PC-9 (cell line): ENCODE results near the gene VENTX. TPM values are rescaled to one million over a fixed set of nuclear protein-coding genes. Genes with fewer than 3 reads are reported as not detected.

Experiments used
- BruUV-seq: library from RNA; stranded (reverse); fragments of 400-500 nt; replicated peaks from 2 replicates; lab custom pipeline; 2021; lab: Mats Ljungman, UMichigan
- CTCF ChIA-PET: fragments of 300-600 bp; sonication (Branson Sonifier 250); formaldehyde crosslinking; loops from one replicate; lab custom pipeline; 2022; ENCODE audit warnings: antibody characterized with exemption; lab: Charles Lee
- POLR2A ChIA-PET: fragments of 300-600 bp; sonication (Branson Sonifier 250); formaldehyde crosslinking; loops from one replicate; lab custom pipeline; 2022; ENCODE audit warnings: antibody characterized with exemption; ENCODE audit not compliant: unreplicated experiment; lab: Charles Lee
- DNase-seq, 2 experiments: peaks; one replicate each; pipeline versions ENCODE4 v3.0.0 to v3.0.0-alpha.2; 2015 to 2022; ENCODE audit warnings: mixed read lengths in 1 of 2
- H2AFZ ChIP-seq: fragments of 200-600 bp; sonication (generic); 2 replicates; pipeline ENCODE4 v1.8.1; 2017; ENCODE audit warnings: antibody characterized with exemption
- H3F3A ChIP-seq: fragments of 200-600 bp; sonication (generic); 2 replicates; pipeline ENCODE4 v1.8.1; 2017; ENCODE audit warnings: antibody characterized with exemption, mild to moderate bottlenecking, low read depth; ENCODE audit not compliant: insufficient read depth
- H3K27ac ChIP-seq: fragments of 200-600 bp; sonication (generic); 2 replicates; pipeline ENCODE4 v1.6.1; 2016; ENCODE audit warnings: mixed run types
- H3K27me3 ChIP-seq: fragments of 200-600 bp; sonication (generic); 2 replicates; pipeline ENCODE4 v1.6.1; 2016; ENCODE audit warnings: low read depth, mixed run types; ENCODE audit not compliant: insufficient read depth
- H3K36me3 ChIP-seq: fragments of 200-600 bp; sonication (generic); 2 replicates; pipeline ENCODE4 v1.6.1; 2016; ENCODE audit warnings: low read depth, mixed run types
- H3K4me1 ChIP-seq: fragments of 200-600 bp; sonication (generic); replicated peaks from 2 replicates; pipeline ENCODE4 v1.6.1; 2016; ENCODE audit warnings: mixed run types; ENCODE audit not compliant: insufficient read depth
- H3K4me2 ChIP-seq: fragments of 200-600 bp; sonication (generic); 2 replicates; pipeline ENCODE4 v1.6.1; 2017; ENCODE audit warnings: mixed run types
- H3K4me3 ChIP-seq: fragments of 200-600 bp; sonication (generic); 2 replicates; pipeline ENCODE4 v1.6.1; 2016; ENCODE audit warnings: mixed run types
- H3K79me2 ChIP-seq: fragments of 200-600 bp; sonication (generic); 2 replicates; pipeline ENCODE4 v1.6.1; 2017; ENCODE audit warnings: low read depth, mixed run types
- H3K9me2 ChIP-seq: fragments of 200-600 bp; sonication (generic); 2 replicates; pipeline ENCODE4 v1.8.1; 2017; ENCODE audit warnings: mild to moderate bottlenecking; ENCODE audit not compliant: insufficient read depth
- H3K9me3 ChIP-seq: fragments of 200-600 bp; sonication (generic); 2 replicates; pipeline ENCODE4 v1.8.1; 2016; ENCODE audit warnings: low read depth; ENCODE audit not compliant: insufficient read depth
- H4K20me1 ChIP-seq: fragments of 200-600 bp; sonication (generic); 2 replicates; pipeline ENCODE4 v1.8.1; 2017; ENCODE audit not compliant: insufficient read depth
- CTCF ChIP-seq: fragments of 200-600 bp; sonication (generic); conservative IDR thresholded peaks from 2 replicates; pipeline ENCODE4 v1.6.1; 2017; ENCODE audit warnings: mixed run types, antibody characterized with exemption, mild to moderate bottlenecking, moderate library complexity
- EZH2 ChIP-seq: fragments of 200-600 bp; sonication (generic); IDR thresholded peaks from 2 replicates; pipeline ENCODE4 v1.8.0; 2017; ENCODE audit warnings: antibody characterized with exemption, low read depth
- intact Hi-C: fragments of 100-400 bp; cut with micrococcal nuclease; formaldehyde crosslinking; loops from one replicate; pipeline ENCODE4 v1.10.0; 2022; ENCODE audit not compliant: unreplicated experiment
- total RNA-seq: library from RNA; stranded (reverse); gene quantifications from 2 replicates; pipeline ENCODE4 v1.2.3, GENCODE V29; 2021

VENTX gene
- total RNA-seq, 1 experiment from 2014 or later, result not detected

- H2AFZ ChIP-seq, result no peak overlapping the region
- H3K9me3 ChIP-seq, result no peaks in the 10 kb centered on the region
- no peaks in the 10 kb centered on the region for H3K36me3 ChIP-seq
- no peak for TF ChIP-seq CTCF
- no peaks in the 10 kb centered on the region for H3K9me2 ChIP-seq
- no peaks in the 10 kb centered on the region for H3K79me2 ChIP-seq
- H4K20me1 ChIP-seq, result no peaks in the 10 kb centered on the region
- peaks cover 46% of the 10 kb centered on the region for H3K27me3 ChIP-seq
- no peak overlapping the region for H3K27ac ChIP-seq
- CTCF ChIA-PET, result no interaction called here
- H3F3A ChIP-seq, result no peaks in the 10 kb centered on the region
- POLR2A ChIA-PET, result no interaction called here
- H3K4me1 ChIP-seq, result no peaks in the 10 kb centered on the region
- BruUV-seq, result no TSS peak
- H3K4me2 ChIP-seq, result no peak overlapping the region
- no peak for DNase-seq
- intact Hi-C loops, result no loop called here
- H3K4me3 ChIP-seq, result no peak overlapping the region
Measured at GRCh38 chr10:133194151-133194550, 43.5 kb upstream of the VENTX start.

GRCh38 chr10:133195096-133195495 is 42.6 kb upstream of the VENTX start:
- BruUV-seq, result no TSS peak
- POLR2A ChIA-PET, result no interaction called here
- Histone ChIP-seq H4K20me1 (no peaks in the 10 kb centered on the region), H2AFZ (no peak overlapping the region), H3F3A (no peaks in the 10 kb centered on the region), H3K36me3 (no peaks in the 10 kb centered on the region), H3K27ac (no peak overlapping the region), H3K9me3 (no peaks in the 10 kb centered on the region), H3K9me2 (no peaks in the 10 kb centered on the region), H3K27me3 (peaks cover 43% of the 10 kb centered on the region), H3K4me2 (no peak overlapping the region), H3K4me1 (no peaks in the 10 kb centered on the region), H3K79me2 (no peaks in the 10 kb centered on the region), H3K4me3 (no peak overlapping the region)
- CTCF ChIA-PET, result no interaction called here
- intact Hi-C loops, result no loop called here
- TF ChIP-seq EZH2 (no peak), CTCF (no peak)
- no peak for DNase-seq

GRCh38 chr10:133195611-133196010 is 42.0 kb upstream of the VENTX start:
- H3K27me3 ChIP-seq, result peaks cover 41% of the 10 kb centered on the region
- H4K20me1 ChIP-seq, result no peaks in the 10 kb centered on the region
- no TSS peak for BruUV-seq
- no peaks in the 10 kb centered on the region for H3K79me2 ChIP-seq
- DNase-seq, result no peak
- ChIA-PET CTCF (no interaction called here), POLR2A (no interaction called here)
- H2AFZ ChIP-seq, result no peak overlapping the region
- no peak overlapping the region for H3K4me3 ChIP-seq
- no peak overlapping the region for H3K27ac ChIP-seq
- intact Hi-C loops, result no loop called here
- H3K9me2 ChIP-seq, result no peaks in the 10 kb centered on the region
- TF ChIP-seq EZH2, result no peak
- TF ChIP-seq CTCF, result no peak
- H3K9me3 ChIP-seq, result no peaks in the 10 kb centered on the region
- H3K4me2 ChIP-seq, result no peak overlapping the region
- H3K36me3 ChIP-seq, result no peaks in the 10 kb centered on the region
- no peaks in the 10 kb centered on the region for H3K4me1 ChIP-seq
- H3F3A ChIP-seq, result no peaks in the 10 kb centered on the region
